HG03025 (cell line): ENCODE data around the gene TMEM207.
"Not testable (repeated sequence)": the region's sequence is repeated elsewhere in the genome, so short reads cannot be mapped to it uniquely, and the experiment has no call there.

Experiments used
- ATAC-seq: cut with Tn5 transposase; IDR thresholded peaks from one replicate; pipeline ENCODE4 v1.9.1; 2021; ENCODE audit warnings: mild to moderate bottlenecking, moderate library complexity; ENCODE audit not compliant: unreplicated experiment, low FRiP score

TMEM207 gene

GRCh38 chr3:190449801-190450200 lies at the start of gene TMEM207:
TSS of gene TMEM207 (minus strand) at chr3:190449901. CDS start at chr3:190449809, 92 bp downstream.
- ATAC-seq = no peak

- ATAC-seq = no peak
These were observed 49.4 kb upstream of the TMEM207 start for GRCh38 chr3:190499122-190499521.

GRCh38 chr3:190498293-190498692 lies 48.6 kb upstream of the TMEM207 start:
- no peak for ATAC-seq

- no peak for ATAC-seq
These were observed 48.1 kb upstream of the TMEM207 start for GRCh38 chr3:190497811-190498210.

- ATAC-seq = no peak
These were observed 47.2 kb upstream of the TMEM207 start for GRCh38 chr3:190496859-190497258.

- ATAC-seq = no peak
These were observed 46.1 kb upstream of the TMEM207 start for GRCh38 chr3:190495796-190496195.

- ATAC-seq = no peak
These were observed 45.7 kb upstream of the TMEM207 start for GRCh38 chr3:190495354-190495753.

- ATAC-seq = no peak
These were observed 45.2 kb upstream of the TMEM207 start for GRCh38 chr3:190494907-190495306.

- ATAC-seq = no peak
These were observed 43.3 kb upstream of the TMEM207 start for GRCh38 chr3:190492966-190493365.

GRCh38 chr3:190492129-190492528 lies 42.4 kb upstream of the TMEM207 start:
- no peak for ATAC-seq

GRCh38 chr3:190491533-190492054 lies 41.9 kb upstream of the TMEM207 start:
- no peak for ATAC-seq

GRCh38 chr3:190486908-190487607 lies 37.4 kb upstream of the TMEM207 start:
- ATAC-seq = no peak

GRCh38 chr3:190486533-190486864 lies 36.8 kb upstream of the TMEM207 start:
- ATAC-seq = no peak

- ATAC-seq = no peak
These were observed 36.3 kb upstream of the TMEM207 start for GRCh38 chr3:190485830-190486532.

GRCh38 chr3:190481779-190482178 lies 32.1 kb upstream of the TMEM207 start:
- ATAC-seq = no peak

- not testable (repeated sequence) for ATAC-seq
These were observed 23.6 kb upstream of the TMEM207 start for GRCh38 chr3:190473261-190473660.

- no peak for ATAC-seq
These were observed 18.2 kb upstream of the TMEM207 start for GRCh38 chr3:190467922-190468321.

- ATAC-seq = no peak
These were observed 8.3 kb upstream of the TMEM207 start for GRCh38 chr3:190458040-190458439.

- no peak for ATAC-seq
These were observed 7.1 kb upstream of the TMEM207 start for GRCh38 chr3:190456770-190457169.

GRCh38 chr3:190455828-190456227 lies 6.1 kb upstream of the TMEM207 start:
- ATAC-seq = no peak

- no peak for ATAC-seq
These were observed 1.4 kb downstream of the TMEM207 start for GRCh38 chr3:190448256-190448655.
